OCI-LY7 (cell line): ENCODE measurements around the gene NOL6. TPM values are rescaled to one million over a fixed set of nuclear protein-coding genes. Genes with fewer than 3 reads are reported as not detected.
A peak's percentile ranks its signal among the peaks of the same experiment; 100 is the strongest.
"Not testable (repeated sequence)": the region's sequence is repeated elsewhere in the genome, so short reads cannot be mapped to it uniquely, and the experiment has no call there.

ENCODE experiments used
- BruUV-seq: library from RNA; stranded (reverse); fragments of 400-500 nt; replicated peaks from 2 replicates; lab custom pipeline; 2021; lab: Mats Ljungman, UMichigan
- CTCF ChIA-PET: fragments of 300-600 bp; sonication (Branson Sonifier 250); formaldehyde crosslinking; loops from one replicate; lab custom pipeline; 2022; ENCODE audit warnings: antibody characterized with exemption; ENCODE audit not compliant: unreplicated experiment; lab: Charles Lee
- POLR2A ChIA-PET: fragments of 300-600 bp; sonication (Branson Sonifier 250); formaldehyde crosslinking; loops from one replicate; lab custom pipeline; 2022; ENCODE audit warnings: antibody characterized with exemption; lab: Charles Lee
- DNase-seq: peaks from one replicate; pipeline ENCODE4 v3.0.0-alpha.2; 2015; ENCODE audit warnings: low spot score
- H2AFZ ChIP-seq: fragments of 200-600 bp; sonication (generic), shearing (Covaris generic); 2 replicates; pipeline ENCODE4 v1.6.1; 2014; ENCODE audit warnings: mild to moderate bottlenecking, antibody characterized with exemption, low read length, moderate library complexity
- H3K27ac ChIP-seq: fragments of 200-600 bp; sonication (generic); 2 replicates; pipeline ENCODE4 v1.5.1; 2014; ENCODE audit warnings: mixed run types, low read depth, mild to moderate bottlenecking, moderate library complexity, low read length, inconsistent platforms; ENCODE audit not compliant: poor library complexity, severe bottlenecking
- H3K36me3 ChIP-seq: fragments of 200-600 bp; sonication (generic); 2 replicates; pipeline ENCODE4 v1.6.1; 2014; ENCODE audit warnings: mild to moderate bottlenecking, antibody characterized with exemption, low read length, moderate library complexity, mixed read lengths; ENCODE audit not compliant: insufficient read depth
- H3K4me1 ChIP-seq: fragments of 200-600 bp; sonication (generic); 2 replicates; pipeline ENCODE4 v1.5.1; 2014; ENCODE audit warnings: mild to moderate bottlenecking, low read length; ENCODE audit not compliant: insufficient read depth, poor library complexity, severe bottlenecking
- H3K4me2 ChIP-seq: fragments of 200-600 bp; sonication (generic); 2 replicates; pipeline ENCODE4 v1.6.1; 2014; ENCODE audit warnings: mild to moderate bottlenecking, low read length
- H3K4me3 ChIP-seq: fragments of 200-600 bp; sonication (generic); 2 replicates; pipeline ENCODE4 v1.5.1; 2014; ENCODE audit warnings: mild to moderate bottlenecking, low read depth, low read length; ENCODE audit not compliant: poor library complexity, severe bottlenecking
- H3K79me2 ChIP-seq: fragments of 200-600 bp; sonication (generic); 2 replicates; pipeline ENCODE4 v1.6.1; 2016; ENCODE audit warnings: low read depth, mild to moderate bottlenecking, low read length, moderate library complexity, mixed read lengths; ENCODE audit not compliant: insufficient read depth
- H3K9me2 ChIP-seq: fragments of 200-600 bp; sonication (generic); 2 replicates; pipeline ENCODE4 v1.6.1; 2016; ENCODE audit warnings: mild to moderate bottlenecking, low read length, mixed read lengths; ENCODE audit not compliant: insufficient read depth
- H3K9me3 ChIP-seq: fragments of 200-600 bp; sonication (generic); 2 replicates; pipeline ENCODE4 v1.6.1; 2014; ENCODE audit warnings: mild to moderate bottlenecking, mixed run types, low read length, mixed read lengths
- H4K20me1 ChIP-seq: fragments of 200-600 bp; sonication (generic); 2 replicates; pipeline ENCODE4 v1.6.1; 2014; ENCODE audit warnings: mild to moderate bottlenecking, antibody characterized with exemption, low read length, moderate library complexity, mixed read lengths; ENCODE audit not compliant: insufficient read depth
- CTCF ChIP-seq: fragments of 200-600 bp; sonication (generic); conservative IDR thresholded peaks from 2 replicates; pipeline ENCODE4 v1.5.1; 2014; ENCODE audit warnings: mild to moderate bottlenecking, antibody characterized with exemption, low read length, moderate library complexity, mixed read lengths
- EZH2phosphoT487 ChIP-seq: fragments of 200-600 bp; sonication (generic); IDR thresholded peaks from 2 replicates; pipeline ENCODE4 v1.6.1; 2018; ENCODE audit warnings: low read depth, borderline replicate concordance, mild to moderate bottlenecking, mixed run types, antibody characterized with exemption, low read length, moderate library complexity, mixed read lengths
- intact Hi-C: fragments of 100-400 bp; cut with micrococcal nuclease; formaldehyde crosslinking; loops from one replicate; pipeline ENCODE4 v1.10.0; 2022; ENCODE audit not compliant: unreplicated experiment
- total RNA-seq, 2 experiments: library from RNA; depleted of rRNA in 1 of 2; stranded (reverse); fragments of >200 nt in 1 of 2; shearing (Covaris generic) in 1 of 2; gene quantifications; 2 replicates each; pipeline ENCODE4 v1.2.3, GENCODE V29; 2014 to 2022

NOL6 gene
- total RNA-seq, 2 experiments from 2014 or later, result 28.8 to 30.9 TPM

GRCh38 chr9:33458444-33458843, 15.3 kb downstream of the NOL6 start:
- POLR2A ChIA-PET, result interaction anchor here (1.2 to 4.5 kb wide), 3 partner anchors 11 to 26 kb away, joined by 5 to 28 read pairs (median 6); partner anchors contain the start of genes AQP3 and NOL6
- CTCF ChIA-PET, result interaction anchor here (1.0 kb wide), 1 partner anchor 55 kb away, joined by 3 read pairs; no protein-coding TSS in a partner anchor
- Histone ChIP-seq H3K4me1 (peaks cover 31% of the 10 kb centered on the region), H3K79me2 (no peaks in the 10 kb centered on the region), H2AFZ (no peak overlapping the region), H3K4me2 (peak overlapping the region; percentile 48), H3K9me2 (no peaks in the 10 kb centered on the region), H3K27ac (peak overlapping the region; percentile 53), H3K9me3 (no peaks in the 10 kb centered on the region), H3K4me3 (no peak overlapping the region), H3K36me3 (peaks cover 36% of the 10 kb centered on the region), H4K20me1 (no peaks in the 10 kb centered on the region)
- BruUV-seq, result no TSS peak
- DNase-seq, result peak; percentile 52
- intact Hi-C loops, result no loop called here
- TF ChIP-seq CTCF (no peak), EZH2phosphoT487 (no peak)

GRCh38 chr9:33455945-33456344, 17.8 kb downstream of the NOL6 start:
- BruUV-seq, result no TSS peak
- Histone ChIP-seq H3K36me3 (peaks cover 11% of the 10 kb centered on the region), H3K4me2 (no peak overlapping the region), H3K27ac (no peak overlapping the region), H4K20me1 (no peaks in the 10 kb centered on the region), H2AFZ (no peak overlapping the region), H3K9me2 (no peaks in the 10 kb centered on the region), H3K4me3 (no peak overlapping the region), H3K9me3 (no peaks in the 10 kb centered on the region), H3K4me1 (peaks cover 43% of the 10 kb centered on the region), H3K79me2 (no peaks in the 10 kb centered on the region)
- TF ChIP-seq CTCF (no peak), EZH2phosphoT487 (no peak)
- POLR2A ChIA-PET, result interaction anchor here (0.8 to 0.9 kb wide), 2 partner anchors 9 to 16 kb away, joined by 5 to 6 read pairs; no protein-coding TSS in a partner anchor
- CTCF ChIA-PET, result interaction anchor here (0.6 to 1.4 kb wide), 2 partner anchors 17 to 18 kb away, joined by 3 read pairs; partner anchors contain the start of gene NOL6
- DNase-seq, result no peak
- intact Hi-C loops, result loop anchor here (2.0 kb wide), 1 partner anchor 159 kb away; no protein-coding TSS in a partner anchor

GRCh38 chr9:33455456-33455855, 18.3 kb downstream of the NOL6 start:
- H3K27ac ChIP-seq, H3K4me2 ChIP-seq, H3K36me3 ChIP-seq, H4K20me1 ChIP-seq, H2AFZ ChIP-seq, H3K9me3 ChIP-seq, BruUV-seq, DNase-seq, H3K9me2 ChIP-seq, H3K4me3 ChIP-seq, H3K79me2 ChIP-seq: not testable (repeated sequence)
- POLR2A ChIA-PET, result interaction anchor here (0.9 kb wide), 1 partner anchor 15 kb away, joined by 6 read pairs; no protein-coding TSS in a partner anchor
- intact Hi-C loops, result loop anchor here (2.0 kb wide), 1 partner anchor 159 kb away; no protein-coding TSS in a partner anchor
- peaks cover 43% of the 10 kb centered on the region for H3K4me1 ChIP-seq
- CTCF ChIA-PET, result interaction anchor here (0.5 to 1.4 kb wide), 2 partner anchors 17 to 18 kb away, joined by 3 read pairs; partner anchors contain the start of gene NOL6

- DNase-seq, H4K20me1 ChIP-seq, H3K79me2 ChIP-seq, H3K4me3 ChIP-seq, H3K9me2 ChIP-seq, BruUV-seq, H3K36me3 ChIP-seq, H3K9me3 ChIP-seq: not testable (repeated sequence)
- H2AFZ ChIP-seq, result peak overlapping the region; percentile 78; the same call in 1 of the 2 replicates
- peak overlapping the region; percentile 75 for H3K27ac ChIP-seq
- H3K4me1 ChIP-seq, result peaks cover 42% of the 10 kb centered on the region
- intact Hi-C loops, result loop anchor here (2.0 kb wide), 1 partner anchor 158 kb away; no protein-coding TSS in a partner anchor
- ChIA-PET CTCF (interaction anchor here (2.4 to 3.0 kb wide), 2 partner anchors 9 to 40 kb away, joined by 17 read pairs; no protein-coding TSS in a partner anchor), POLR2A (interaction anchor here (0.6 to 8.6 kb wide), 7 partner anchors 10 to 22 kb away, joined by 3 to 50 read pairs (median 5); partner anchors contain the start of gene NOL6)
- H3K4me2 ChIP-seq, result peak overlapping the region; percentile 51
Observed at GRCh38 chr9:33454661-33455026, 19.1 kb downstream of the NOL6 start.
